A549 (cell line): ENCODE measurements around the gene VDAC2. TPM values are rescaled to one million over a fixed set of nuclear protein-coding genes. Genes with fewer than 3 reads are reported as not detected.

Source experiments
- ATOH8 ChIP-seq: fragments of 250-450 bp; sonication (Bioruptor Pico); IDR thresholded peaks from 2 replicates; pipeline ENCODE4 v1.5.0; 2020; ENCODE audit warnings: low read depth, mild to moderate bottlenecking, moderate library complexity
- BCL3 ChIP-seq: fragments of >200 bp; sonication (Bioruptor Twin); formaldehyde crosslinking; IDR thresholded peaks from 3 replicates; pipeline ENCODE4 v1.6.1; 2016
- BHLHE40 ChIP-seq: IDR thresholded peaks from 2 replicates; pipeline ENCODE4 v1.6.1; 2012; ENCODE audit warnings: low read depth, low read length, inconsistent platforms
- CBX2 ChIP-seq: fragments of 200-600 bp; sonication (generic); IDR thresholded peaks from 2 replicates; pipeline ENCODE4 v1.6.1; 2016; ENCODE audit warnings: low read depth, mild to moderate bottlenecking, borderline replicate concordance
- CHD2 ChIP-seq: fragments of 150-350 bp; IDR thresholded peaks from 2 replicates; pipeline ENCODE4 v1.6.1; 2014; ENCODE audit warnings: low read length; ENCODE audit not compliant: partially characterized antibody
- EHMT2 ChIP-seq: fragments of 200-600 bp; sonication (generic); IDR thresholded peaks from 2 replicates; pipeline ENCODE4 v1.6.1; 2016; ENCODE audit warnings: antibody characterized with exemption, low read depth, mild to moderate bottlenecking, moderate library complexity
- ELK1 ChIP-seq: fragments of 150-350 bp; IDR thresholded peaks from 2 replicates; pipeline ENCODE4 v1.6.1; 2014; ENCODE audit warnings: low read depth, mild to moderate bottlenecking, low read length
- EP300 ChIP-seq, 2 experiments: fragments of >200 bp; sonication (Bioruptor Twin); formaldehyde crosslinking; IDR thresholded peaks; 2 replicates in 1 of 2; 3 replicates in 1 of 2; pipeline ENCODE4 v1.6.1; 2016 to 2017
- FOXS1 ChIP-seq: fragments of 250-450 bp; sonication (Bioruptor Pico); IDR thresholded peaks from 2 replicates; pipeline ENCODE4 v1.5.0; 2020; ENCODE audit warnings: mild to moderate bottlenecking, moderate library complexity
- HES2 ChIP-seq: fragments of >200 bp; sonication (Bioruptor Twin); formaldehyde crosslinking; IDR thresholded peaks from 2 replicates; pipeline ENCODE4 v1.6.1; 2016
- JUN ChIP-seq, 2 experiments: fragments of >200 bp; sonication (Bioruptor Twin); formaldehyde crosslinking; IDR thresholded peaks; 2 replicates in 1 of 2; 3 replicates in 1 of 2; pipeline ENCODE4 v1.6.1; 2016 to 2017
- JUNB ChIP-seq: fragments of >200 bp; sonication (Bioruptor Twin); formaldehyde crosslinking; IDR thresholded peaks from 2 replicates; pipeline ENCODE4 v1.6.1; 2016
- KDM1A ChIP-seq: fragments of 200-600 bp; sonication (generic); IDR thresholded peaks from 2 replicates; pipeline ENCODE4 v1.6.1; 2016; ENCODE audit warnings: low read depth, mild to moderate bottlenecking
- KDM5A ChIP-seq: fragments of 200-600 bp; sonication (generic); IDR thresholded peaks from 2 replicates; pipeline ENCODE4 v1.6.1; 2016; ENCODE audit warnings: antibody characterized with exemption, mild to moderate bottlenecking
- MAX ChIP-seq: IDR thresholded peaks from 2 replicates; pipeline ENCODE4 v1.6.1; 2012
- MYC ChIP-seq: IDR thresholded peaks from 2 replicates; pipeline ENCODE4 v1.6.1; 2012; ENCODE audit warnings: mild to moderate bottlenecking, inconsistent platforms, low read length, improper control_type of control experiment, borderline replicate concordance
- NFE2L2 ChIP-seq: fragments of 150-350 bp; conservative IDR thresholded peaks from 2 replicates; pipeline ENCODE4 v1.6.1; 2014; ENCODE audit warnings: low read length
- NR3C1 ChIP-seq: fragments of >200 bp; sonication (Bioruptor Twin); formaldehyde crosslinking; IDR thresholded peaks from 3 replicates; pipeline ENCODE4 v1.6.1; 2017
- PHF8 ChIP-seq: fragments of 200-600 bp; sonication (generic); IDR thresholded peaks from 2 replicates; pipeline ENCODE4 v1.6.1; 2016; ENCODE audit warnings: low read depth, mild to moderate bottlenecking, antibody characterized with exemption, moderate library complexity, borderline replicate concordance
- POLR2A ChIP-seq: IDR thresholded peaks from 2 replicates; pipeline ENCODE4 v1.6.1; 2012; ENCODE audit warnings: mild to moderate bottlenecking, low read length
- RARB ChIP-seq: fragments of 250-450 bp; sonication (Bioruptor Pico); IDR thresholded peaks from 2 replicates; pipeline ENCODE4 v1.8.0; 2021; ENCODE audit warnings: mild to moderate bottlenecking, moderate library complexity
- REST ChIP-seq: fragments of 200-600 bp; sonication (generic); IDR thresholded peaks from 2 replicates; pipeline ENCODE4 v1.6.1; 2016; ENCODE audit warnings: antibody characterized with exemption, mild to moderate bottlenecking, moderate library complexity
- RFX5 ChIP-seq: fragments of 450-650 bp; IDR thresholded peaks from 2 replicates; pipeline ENCODE4 v1.7.1; 2014; ENCODE audit warnings: antibody characterized with exemption, mild to moderate bottlenecking, moderate library complexity
- RNF2 ChIP-seq: fragments of 200-600 bp; sonication (generic); IDR thresholded peaks from 2 replicates; pipeline ENCODE4 v1.6.1; 2016; ENCODE audit warnings: low read depth, mild to moderate bottlenecking, antibody characterized with exemption, moderate library complexity, borderline replicate concordance
- SMC3 ChIP-seq: fragments of >200 bp; sonication (Bioruptor Twin); formaldehyde crosslinking; IDR thresholded peaks from 3 replicates; pipeline ENCODE4 v1.6.1; 2018; ENCODE audit warnings: inconsistent platforms
- TFCP2L1 ChIP-seq: fragments of 250-450 bp; sonication (Bioruptor Pico); IDR thresholded peaks from 2 replicates; pipeline ENCODE4 v1.5.0; 2021; ENCODE audit warnings: mild to moderate bottlenecking
- ZFP36 ChIP-seq: fragments of 450-650 bp; IDR thresholded peaks from 2 replicates; pipeline ENCODE4 v1.6.1; 2014; ENCODE audit warnings: borderline replicate concordance; ENCODE audit not compliant: partially characterized antibody
- ZNF302 ChIP-seq: fragments of 250-450 bp; sonication (Bioruptor Pico); IDR thresholded peaks from 2 replicates; pipeline ENCODE4 v1.9.0; 2021; ENCODE audit warnings: inconsistent platforms, mild to moderate bottlenecking, moderate library complexity
- polyA plus RNA-seq, 4 experiments: library from polyadenylated mRNA; depleted of rRNA in 3 of 4; stranded (reverse); fragments of >200 nt; fragmentation: RNase III in 1 of 4; extraction: RNeasy Plus Mini Kit Qiagen cat#74134 plus additional on column Dnase treatment in 1 of 4; gene quantifications; 2 replicates in 3 of 4; 3 replicates in 1 of 4; pipeline ENCODE4 v1.2.3, GENCODE V29; 2011 to 2017
- TF ChIP-seq, protein P1 (sequence below): fragments of 450-650 bp; IDR thresholded peaks from 2 replicates; pipeline ENCODE4 v1.6.1; 2014; ENCODE audit warnings: antibody characterized with exemption
- TF ChIP-seq, protein P2 (sequence below): IDR thresholded peaks from 2 replicates; pipeline ENCODE4 v1.6.1; 2012; ENCODE audit warnings: low read depth, borderline replicate concordance

The VDAC2 gene
- polyA plus RNA-seq, 2 of the 4 experiments (the other 2 are of a cell fraction) = 273 to 285 TPM

GRCh38 chr10:75209921-75210281, 695 bp upstream of the VDAC2 start (continued):
- TF ChIP-seq ZFP36 = no peak
- TF ChIP-seq POLR2A = peak; percentile 41
- TF ChIP-seq RFX5 = 0 out of 2 replicates have a peak, but pooled peaks have one; percentile 10
- TF ChIP-seq MAX = no peak; the same call in 1 of the 2 replicates
- no peak for TF ChIP-seq SMC3
- no peak for TF ChIP-seq KDM5A
- no peak for TF ChIP-seq JUN (IDR thresholded peaks at IDR 0.05)
- TF ChIP-seq ATOH8 (CRISPR knock-in tag) = no peak; the same call in none of the 2 replicates
- TF ChIP-seq RNF2 = no peak
- TF ChIP-seq ELK1 = no peak
- TF ChIP-seq EHMT2 = no peak
- TF ChIP-seq PHF8 = peak; percentile 71; the same call in 1 of the 2 replicates
- TF ChIP-seq KDM1A = no peak
- TF ChIP-seq JUNB = no peak
- no peak for TF ChIP-seq ZNF302
- TF ChIP-seq REST = no peak
- TF ChIP-seq, protein P1, sequence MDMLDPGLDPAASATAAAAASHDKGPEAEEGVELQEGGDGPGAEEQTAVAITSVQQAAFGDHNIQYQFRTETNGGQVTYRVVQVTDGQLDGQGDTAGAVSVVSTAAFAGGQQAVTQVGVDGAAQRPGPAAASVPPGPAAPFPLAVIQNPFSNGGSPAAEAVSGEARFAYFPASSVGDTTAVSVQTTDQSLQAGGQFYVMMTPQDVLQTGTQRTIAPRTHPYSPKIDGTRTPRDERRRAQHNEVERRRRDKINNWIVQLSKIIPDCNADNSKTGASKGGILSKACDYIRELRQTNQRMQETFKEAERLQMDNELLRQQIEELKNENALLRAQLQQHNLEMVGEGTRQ = no peak
- TF ChIP-seq RARB (CRISPR knock-in tag) = no peak
- TF ChIP-seq TFCP2L1 (CRISPR knock-in tag) = peak; percentile 6; the same call in 1 of the 2 replicates
- TF ChIP-seq, protein P2, sequence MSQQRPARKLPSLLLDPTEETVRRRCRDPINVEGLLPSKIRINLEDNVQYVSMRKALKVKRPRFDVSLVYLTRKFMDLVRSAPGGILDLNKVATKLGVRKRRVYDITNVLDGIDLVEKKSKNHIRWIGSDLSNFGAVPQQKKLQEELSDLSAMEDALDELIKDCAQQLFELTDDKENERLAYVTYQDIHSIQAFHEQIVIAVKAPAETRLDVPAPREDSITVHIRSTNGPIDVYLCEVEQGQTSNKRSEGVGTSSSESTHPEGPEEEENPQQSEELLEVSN = peak; percentile 83
- no peak for TF ChIP-seq EP300 (IDR thresholded peaks at IDR 0.05)
- TF ChIP-seq BHLHE40 = no peak
- no peak for TF ChIP-seq CBX2
- no peak for TF ChIP-seq NR3C1
- TF ChIP-seq NFE2L2 = 0 out of 2 replicates have a peak, but pooled peaks have one; percentile 31
- no peak for TF ChIP-seq FOXS1 (CRISPR knock-in tag)
- no peak for TF ChIP-seq MYC
- no peak for TF ChIP-seq CHD2
- TF ChIP-seq HES2 = no peak
- TF ChIP-seq BCL3 = no peak
